ENCODE results near the gene ESD.
A peak's percentile ranks its signal among the peaks of the same experiment; 100 is the strongest.

ESD gene

GRCh38 chr13:46783504-46783903 is 13.5 kb downstream of the ESD start:
- TF ChIP-seq NFIC (IDR thresholded peaks at IDR 0.05) (no peak), MAX (IDR thresholded peaks at IDR 0.05) (no peak), CREB1 (IDR thresholded peaks at IDR 0.05; ENCODE audit: low read depth) (no peak), REST (IDR thresholded peaks at IDR 0.05; ENCODE audit: low read depth) (no peak), CEBPB (IDR thresholded peaks at IDR 0.05) (no peak), ZBTB7A (IDR thresholded peaks at IDR 0.05; ENCODE audit: low read depth) (no peak), FOXM1 (IDR thresholded peaks at IDR 0.05; ENCODE audit: borderline replicate concordance, low read depth) (no peak), YY1 (IDR thresholded peaks at IDR 0.05; ENCODE audit: low read depth) (no peak), TCF12 (IDR thresholded peaks at IDR 0.05; ENCODE audit: low read depth) (no peak), EGR1 (IDR thresholded peaks at IDR 0.05) (no peak), TEAD4 (IDR thresholded peaks at IDR 0.05) (no peak), EP300 (IDR thresholded peaks at IDR 0.05; ENCODE audit: borderline replicate concordance) (no peak), USF1 (IDR thresholded peaks at IDR 0.05) (no peak), RAD21 (IDR thresholded peaks at IDR 0.05; ENCODE audit: low read depth) (no peak), TAF1 (IDR thresholded peaks at IDR 0.05; ENCODE audit: low read depth) (no peak)

- TF ChIP-seq EP300 (IDR thresholded peaks at IDR 0.05; ENCODE audit: borderline replicate concordance) (no peak), TAF1 (IDR thresholded peaks at IDR 0.05; ENCODE audit: low read depth) (no peak), CREB1 (IDR thresholded peaks at IDR 0.05; ENCODE audit: low read depth) (no peak), YY1 (IDR thresholded peaks at IDR 0.05; ENCODE audit: low read depth) (no peak)
Observed at GRCh38 chr13:46782691-46783090, 14.3 kb downstream of the ESD start.

- no peak for TF ChIP-seq CREB1 (IDR thresholded peaks at IDR 0.05; ENCODE audit: low read depth)
- TF ChIP-seq REST (IDR thresholded peaks at IDR 0.05; ENCODE audit: low read depth) = no peak
- no peak for TF ChIP-seq EGR1 (IDR thresholded peaks at IDR 0.05)
- TF ChIP-seq TAF1 (IDR thresholded peaks at IDR 0.05; ENCODE audit: low read depth) = no peak
- TF ChIP-seq NFIC (IDR thresholded peaks at IDR 0.05) = no peak
- TF ChIP-seq TEAD4 (IDR thresholded peaks at IDR 0.05) = no peak
Observed at GRCh38 chr13:46782066-46782465, 14.9 kb downstream of the ESD start.

GRCh38 chr13:46778890-46779289 is 18.1 kb downstream of the ESD start:
- no peak for TF ChIP-seq YY1 (IDR thresholded peaks at IDR 0.05; ENCODE audit: low read depth)
- TF ChIP-seq TEAD4 (IDR thresholded peaks at IDR 0.05) = peak; percentile 32; the same call in 1 of the 2 replicates
- TF ChIP-seq CREB1 (IDR thresholded peaks at IDR 0.05; ENCODE audit: low read depth) = no peak
- no peak for TF ChIP-seq EGR1 (IDR thresholded peaks at IDR 0.05)
- no peak for TF ChIP-seq EP300 (IDR thresholded peaks at IDR 0.05; ENCODE audit: borderline replicate concordance)
- TF ChIP-seq MAX (IDR thresholded peaks at IDR 0.05) = no peak
- TF ChIP-seq ZBTB7A (IDR thresholded peaks at IDR 0.05; ENCODE audit: low read depth) = no peak
- no peak for TF ChIP-seq USF1 (IDR thresholded peaks at IDR 0.05)
- peak; percentile 55; the same call in 1 of the 2 replicates for TF ChIP-seq NFIC (IDR thresholded peaks at IDR 0.05)
- no peak for TF ChIP-seq REST (IDR thresholded peaks at IDR 0.05; ENCODE audit: low read depth)
- no peak for TF ChIP-seq CEBPB (IDR thresholded peaks at IDR 0.05)

- TF ChIP-seq CREB1 (IDR thresholded peaks at IDR 0.05; ENCODE audit: low read depth) = no peak
- TF ChIP-seq TCF12 (IDR thresholded peaks at IDR 0.05; ENCODE audit: low read depth) = no peak
- no peak for TF ChIP-seq EP300 (IDR thresholded peaks at IDR 0.05; ENCODE audit: borderline replicate concordance)
- no peak for TF ChIP-seq USF1 (IDR thresholded peaks at IDR 0.05)
- no peak for TF ChIP-seq NFIC (IDR thresholded peaks at IDR 0.05)
- no peak for TF ChIP-seq FOXM1 (IDR thresholded peaks at IDR 0.05; ENCODE audit: borderline replicate concordance, low read depth)
- no peak for TF ChIP-seq REST (IDR thresholded peaks at IDR 0.05; ENCODE audit: low read depth)
- no peak for TF ChIP-seq YY1 (IDR thresholded peaks at IDR 0.05; ENCODE audit: low read depth)
- no peak for TF ChIP-seq TEAD4 (IDR thresholded peaks at IDR 0.05)
- TF ChIP-seq TAF1 (IDR thresholded peaks at IDR 0.05; ENCODE audit: low read depth) = no peak
- TF ChIP-seq EGR1 (IDR thresholded peaks at IDR 0.05) = no peak
- TF ChIP-seq CEBPB (IDR thresholded peaks at IDR 0.05) = no peak
- no peak for TF ChIP-seq MAX (IDR thresholded peaks at IDR 0.05)
- TF ChIP-seq RAD21 (IDR thresholded peaks at IDR 0.05; ENCODE audit: low read depth) = no peak
- no peak for TF ChIP-seq ZBTB7A (IDR thresholded peaks at IDR 0.05; ENCODE audit: low read depth)
Observed at GRCh38 chr13:46778095-46778494, 18.9 kb downstream of the ESD start.

All from Ishikawa (cell line).